ENCODE data around the gene POMT1.

The POMT1 gene

GRCh38 chr9:131478421-131478868 lies 24.3 kb upstream of the POMT1 start:
- no peak for TF ChIP-seq ESRRG (CRISPR knock-in tag; IDR thresholded peaks at IDR 0.05)
- no peak for TF ChIP-seq PPARA (CRISPR knock-in tag; IDR thresholded peaks at IDR 0.05; ENCODE audit: borderline replicate concordance)
- TF ChIP-seq CSRNP3 (CRISPR knock-in tag; IDR thresholded peaks at IDR 0.05), result no peak
- peak; percentile 65 for ATAC-seq

DNA sequence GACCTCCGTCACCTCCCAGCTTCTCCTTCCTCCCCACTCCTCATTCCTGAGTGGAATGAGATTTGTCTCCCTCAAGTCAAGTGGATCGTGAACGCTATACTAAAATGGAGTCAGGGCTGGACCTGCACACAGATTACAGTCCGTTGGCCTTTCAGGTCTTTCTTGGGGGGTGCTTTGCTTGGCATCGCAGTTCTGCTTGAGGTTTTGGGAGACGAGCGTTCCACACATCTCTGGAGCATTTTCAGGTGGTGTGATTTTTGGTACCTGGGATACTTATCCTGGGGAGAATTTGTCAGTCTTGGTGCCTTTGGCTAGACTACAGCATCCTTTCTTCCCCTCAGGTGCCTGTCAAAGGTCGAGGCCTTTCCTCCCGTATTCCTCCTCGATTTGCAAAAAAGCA lies 23.8 kb upstream of the POMT1 start:
- ATAC-seq, result no peak
- TF ChIP-seq RARB (CRISPR knock-in tag; IDR thresholded peaks at IDR 0.05), result no peak
- no peak for TF ChIP-seq CSRNP3 (CRISPR knock-in tag; IDR thresholded peaks at IDR 0.05)
- TF ChIP-seq ZFP3 (CRISPR knock-in tag; IDR thresholded peaks at IDR 0.05), result no peak
- no peak for TF ChIP-seq GLIS3 (CRISPR knock-in tag; IDR thresholded peaks at IDR 0.05)
- no peak for TF ChIP-seq ZC3H10 (CRISPR knock-in tag; IDR thresholded peaks at IDR 0.05)
- no peak for TF ChIP-seq CSDC2 (CRISPR knock-in tag; IDR thresholded peaks at IDR 0.05)
- no peak for TF ChIP-seq PATZ1 (CRISPR knock-in tag; IDR thresholded peaks at IDR 0.05; ENCODE audit: borderline replicate concordance)
- TF ChIP-seq, protein P1, sequence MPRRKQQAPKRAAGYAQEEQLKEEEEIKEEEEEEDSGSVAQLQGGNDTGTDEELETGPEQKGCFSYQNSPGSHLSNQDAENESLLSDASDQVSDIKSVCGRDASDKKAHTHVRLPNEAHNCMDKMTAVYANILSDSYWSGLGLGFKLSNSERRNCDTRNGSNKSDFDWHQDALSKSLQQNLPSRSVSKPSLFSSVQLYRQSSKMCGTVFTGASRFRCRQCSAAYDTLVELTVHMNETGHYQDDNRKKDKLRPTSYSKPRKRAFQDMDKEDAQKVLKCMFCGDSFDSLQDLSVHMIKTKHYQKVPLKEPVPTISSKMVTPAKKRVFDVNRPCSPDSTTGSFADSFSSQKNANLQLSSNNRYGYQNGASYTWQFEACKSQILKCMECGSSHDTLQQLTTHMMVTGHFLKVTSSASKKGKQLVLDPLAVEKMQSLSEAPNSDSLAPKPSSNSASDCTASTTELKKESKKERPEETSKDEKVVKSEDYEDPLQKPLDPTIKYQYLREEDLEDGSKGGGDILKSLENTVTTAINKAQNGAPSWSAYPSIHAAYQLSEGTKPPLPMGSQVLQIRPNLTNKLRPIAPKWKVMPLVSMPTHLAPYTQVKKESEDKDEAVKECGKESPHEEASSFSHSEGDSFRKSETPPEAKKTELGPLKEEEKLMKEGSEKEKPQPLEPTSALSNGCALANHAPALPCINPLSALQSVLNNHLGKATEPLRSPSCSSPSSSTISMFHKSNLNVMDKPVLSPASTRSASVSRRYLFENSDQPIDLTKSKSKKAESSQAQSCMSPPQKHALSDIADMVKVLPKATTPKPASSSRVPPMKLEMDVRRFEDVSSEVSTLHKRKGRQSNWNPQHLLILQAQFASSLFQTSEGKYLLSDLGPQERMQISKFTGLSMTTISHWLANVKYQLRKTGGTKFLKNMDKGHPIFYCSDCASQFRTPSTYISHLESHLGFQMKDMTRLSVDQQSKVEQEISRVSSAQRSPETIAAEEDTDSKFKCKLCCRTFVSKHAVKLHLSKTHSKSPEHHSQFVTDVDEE (CRISPR knock-in tag; IDR thresholded peaks at IDR 0.05), result no peak
- TF ChIP-seq TCF4 (CRISPR knock-in tag; IDR thresholded peaks at IDR 0.05; ENCODE audit: borderline replicate concordance), result no peak

DNA sequence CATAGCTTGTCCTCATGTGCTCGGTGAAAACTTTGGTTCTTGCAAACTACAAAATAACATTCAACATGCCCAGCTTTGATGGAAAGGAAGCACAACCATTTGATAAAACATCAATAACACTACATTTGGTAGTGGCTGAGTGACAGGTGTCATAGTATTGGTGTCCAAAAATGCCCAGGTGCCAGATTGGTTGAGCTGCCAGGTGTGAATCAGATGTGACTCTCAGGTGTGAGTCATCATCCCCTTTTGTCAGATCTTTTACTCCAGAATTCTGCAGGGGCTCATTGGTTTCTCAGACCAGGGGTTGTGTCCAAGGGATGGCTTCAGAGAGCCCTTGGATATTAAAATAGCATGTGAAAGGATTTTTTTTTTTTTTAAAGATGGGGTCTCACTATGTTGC lies 22.5 kb upstream of the POMT1 start:
- no peak for TF ChIP-seq ESRRG (CRISPR knock-in tag; IDR thresholded peaks at IDR 0.05)
- no peak for TF ChIP-seq ARNTL (CRISPR knock-in tag; IDR thresholded peaks at IDR 0.05; ENCODE audit: borderline replicate concordance, low read depth)
- no peak for TF ChIP-seq CSRNP3 (CRISPR knock-in tag; IDR thresholded peaks at IDR 0.05)
- TF ChIP-seq ZNF8 (CRISPR knock-in tag; IDR thresholded peaks at IDR 0.05), result no peak
- no peak for TF ChIP-seq ZC3H10 (CRISPR knock-in tag; IDR thresholded peaks at IDR 0.05)
- no peak for TF ChIP-seq TOX (CRISPR knock-in tag; IDR thresholded peaks at IDR 0.05; ENCODE audit: borderline replicate concordance)
- no peak for TF ChIP-seq ZFP3 (CRISPR knock-in tag; IDR thresholded peaks at IDR 0.05)
- no peak for TF ChIP-seq CREB5 (CRISPR knock-in tag; IDR thresholded peaks at IDR 0.05; ENCODE audit: low read depth)
- no peak for TF ChIP-seq SNAI2 (CRISPR knock-in tag; IDR thresholded peaks at IDR 0.05)
- TF ChIP-seq TCF4 (CRISPR knock-in tag; IDR thresholded peaks at IDR 0.05; ENCODE audit: borderline replicate concordance), result no peak
- TF ChIP-seq, protein P1 (CRISPR knock-in tag; IDR thresholded peaks at IDR 0.05), result no peak
- TF ChIP-seq PATZ1 (CRISPR knock-in tag; IDR thresholded peaks at IDR 0.05; ENCODE audit: borderline replicate concordance), result no peak
- no peak for ATAC-seq
